Smooth muscle cell (in vitro differentiated cells): Measurements from ENCODE around the gene TTC28. TPM values are rescaled to one million over a fixed set of nuclear protein-coding genes. Genes with fewer than 3 reads are reported as not detected.

ENCODE experiments used
- DNase-seq: peaks from one replicate; lab custom pipeline; 2025; ENCODE audit not compliant: unreplicated experiment; lab: John Stamatoyannopoulos, UW
- H2AFZ ChIP-seq: fragments of 200-600 bp; sonication (generic); 2 replicates; pipeline ENCODE4 v1.6.0; 2016; ENCODE audit warnings: antibody characterized with exemption, low read depth, mild to moderate bottlenecking
- H3F3A ChIP-seq: fragments of 200-600 bp; sonication (generic); 2 replicates; pipeline ENCODE4 v1.6.0; 2017; ENCODE audit warnings: antibody characterized with exemption, low read depth
- H3K27ac ChIP-seq: fragments of 200-600 bp; sonication (generic); 2 replicates; pipeline ENCODE4 v1.5.1; 2016; ENCODE audit warnings: low read depth, mild to moderate bottlenecking
- H3K27me3 ChIP-seq: fragments of 200-600 bp; sonication (generic); 2 replicates; pipeline ENCODE4 v1.6.1; 2016; ENCODE audit warnings: low read depth, mild to moderate bottlenecking
- H3K36me3 ChIP-seq: fragments of 200-600 bp; sonication (generic); 2 replicates; pipeline ENCODE4 v1.5.1; 2016; ENCODE audit warnings: low read depth
- H3K4me1 ChIP-seq: fragments of 200-600 bp; sonication (generic); 2 replicates; pipeline ENCODE4 v1.5.1; 2016; ENCODE audit warnings: low read depth
- H3K4me2 ChIP-seq: fragments of 200-600 bp; sonication (generic); 2 replicates; pipeline ENCODE4 v1.6.0; 2016; ENCODE audit warnings: mild to moderate bottlenecking
- H3K4me3 ChIP-seq: fragments of 200-600 bp; sonication (generic); 2 replicates; pipeline ENCODE4 v1.5.1; 2016; ENCODE audit warnings: mild to moderate bottlenecking
- H3K79me2 ChIP-seq: fragments of 200-600 bp; sonication (generic); 2 replicates; pipeline ENCODE4 v1.6.0; 2016; ENCODE audit warnings: low read depth, mild to moderate bottlenecking
- H3K9ac ChIP-seq: fragments of 200-600 bp; sonication (generic); 2 replicates; pipeline ENCODE4 v1.6.0; 2016; ENCODE audit warnings: low read depth
- H3K9me3 ChIP-seq: fragments of 200-600 bp; sonication (generic); replicated peaks from 2 replicates; pipeline ENCODE4 v1.5.1; 2016; ENCODE audit warnings: low read depth
- H4K20me1 ChIP-seq: fragments of 200-600 bp; sonication (generic); 2 replicates; pipeline ENCODE4 v1.6.0; 2016; ENCODE audit warnings: low read depth
- CTCF ChIP-seq: fragments of 200-600 bp; sonication (generic); IDR thresholded peaks from 2 replicates; pipeline ENCODE4 v1.5.1; 2017; ENCODE audit warnings: borderline replicate concordance, mild to moderate bottlenecking, antibody characterized with exemption; ENCODE audit not compliant: insufficient read depth, poor library complexity, severe bottlenecking
- WGBS: methylation state at CpG from one replicate; pipeline ENCODE4 v1.1.7; 2016; ENCODE audit warnings: low lambda C conversion rate; 5-methylcytosine and 5-hydroxymethylcytosine counted together
- polyA plus RNA-seq: library from polyadenylated mRNA; unstranded; fragments of >200 nt; fragmentation: Nextera tagmentation; extraction: Ambion mirVana; gene quantifications from 2 replicates; pipeline ENCODE4 v1.2.1, GENCODE V29; 2016
- total RNA-seq: library from RNA; depleted of rRNA; stranded (reverse); fragments of >200 nt; gene quantifications from 2 replicates; pipeline ENCODE4 v1.2.3, GENCODE V29; 2014

Gene TTC28
- total and polyA plus RNA-seq, 2 experiments from 2014 or later: 6.3 to 17.9 TPM

GRCh38 chr22:28111501-28112189 is 568.0 kb downstream of the TTC28 start:
- 49% methylated on average over 3 of the region's 3 CpGs for WGBS
- Histone ChIP-seq H3K9ac (no peak overlapping the region), H3K27me3 (no peaks in the 10 kb centered on the region), H3K9me3 (no peaks in the 10 kb centered on the region), H3K79me2 (no peaks in the 10 kb centered on the region), H3K4me3 (no peak overlapping the region), H2AFZ (no peak overlapping the region), H3F3A (peaks cover 17% of the 10 kb centered on the region), H3K36me3 (no peaks in the 10 kb centered on the region), H4K20me1 (no peaks in the 10 kb centered on the region), H3K4me1 (peaks cover 24% of the 10 kb centered on the region), H3K4me2 (no peak overlapping the region), H3K27ac (peak overlapping the region; percentile 32)
- no peak for DNase-seq
- no peak for TF ChIP-seq CTCF

GRCh38 chr22:28108851-28109250 is 570.8 kb downstream of the TTC28 start:
- Histone ChIP-seq H3K27ac (no peak overlapping the region), H4K20me1 (no peaks in the 10 kb centered on the region), H3K9me3 (no peaks in the 10 kb centered on the region), H3K9ac (no peak overlapping the region), H2AFZ (no peak overlapping the region), H3K4me2 (no peak overlapping the region), H3K27me3 (no peaks in the 10 kb centered on the region), H3K79me2 (no peaks in the 10 kb centered on the region), H3K36me3 (no peaks in the 10 kb centered on the region), H3F3A (peaks cover 7% of the 10 kb centered on the region), H3K4me1 (peaks cover 20% of the 10 kb centered on the region), H3K4me3 (no peak overlapping the region)
- DNase-seq: no peak
- 86% methylated on average over 4 of the region's 4 CpGs for WGBS
- TF ChIP-seq CTCF: no peak

- Histone ChIP-seq H3K9ac (no peak overlapping the region), H3K9me3 (no peaks in the 10 kb centered on the region), H3K4me2 (no peak overlapping the region), H3K4me3 (no peak overlapping the region), H3K79me2 (no peaks in the 10 kb centered on the region), H4K20me1 (no peaks in the 10 kb centered on the region), H3K4me1 (peaks cover 9% of the 10 kb centered on the region), H3K27ac (no peak overlapping the region), H2AFZ (no peak overlapping the region), H3F3A (no peaks in the 10 kb centered on the region), H3K27me3 (no peaks in the 10 kb centered on the region), H3K36me3 (no peaks in the 10 kb centered on the region)
- WGBS: 81% methylated on average over 4 of the region's 4 CpGs
- no peak for TF ChIP-seq CTCF
- DNase-seq: no peak
Observed at GRCh38 chr22:28106617-28107016, 573.0 kb downstream of the TTC28 start.

GRCh38 chr22:28105988-28106387 is 573.7 kb downstream of the TTC28 start:
- Histone ChIP-seq H3K9ac (no peak overlapping the region), H3K27me3 (no peaks in the 10 kb centered on the region), H3K27ac (no peak overlapping the region), H4K20me1 (no peaks in the 10 kb centered on the region), H3K36me3 (no peaks in the 10 kb centered on the region), H3K4me3 (no peak overlapping the region), H3F3A (no peaks in the 10 kb centered on the region), H2AFZ (no peak overlapping the region), H3K9me3 (no peaks in the 10 kb centered on the region), H3K4me1 (peaks cover 3% of the 10 kb centered on the region), H3K79me2 (no peaks in the 10 kb centered on the region), H3K4me2 (no peak overlapping the region)
- no peak for TF ChIP-seq CTCF
- 78% methylated on average over 2 of the region's 2 CpGs for WGBS
- DNase-seq: no peak
